Measurements from ENCODE around the gene CACUL1.

The CACUL1 gene

DNA sequence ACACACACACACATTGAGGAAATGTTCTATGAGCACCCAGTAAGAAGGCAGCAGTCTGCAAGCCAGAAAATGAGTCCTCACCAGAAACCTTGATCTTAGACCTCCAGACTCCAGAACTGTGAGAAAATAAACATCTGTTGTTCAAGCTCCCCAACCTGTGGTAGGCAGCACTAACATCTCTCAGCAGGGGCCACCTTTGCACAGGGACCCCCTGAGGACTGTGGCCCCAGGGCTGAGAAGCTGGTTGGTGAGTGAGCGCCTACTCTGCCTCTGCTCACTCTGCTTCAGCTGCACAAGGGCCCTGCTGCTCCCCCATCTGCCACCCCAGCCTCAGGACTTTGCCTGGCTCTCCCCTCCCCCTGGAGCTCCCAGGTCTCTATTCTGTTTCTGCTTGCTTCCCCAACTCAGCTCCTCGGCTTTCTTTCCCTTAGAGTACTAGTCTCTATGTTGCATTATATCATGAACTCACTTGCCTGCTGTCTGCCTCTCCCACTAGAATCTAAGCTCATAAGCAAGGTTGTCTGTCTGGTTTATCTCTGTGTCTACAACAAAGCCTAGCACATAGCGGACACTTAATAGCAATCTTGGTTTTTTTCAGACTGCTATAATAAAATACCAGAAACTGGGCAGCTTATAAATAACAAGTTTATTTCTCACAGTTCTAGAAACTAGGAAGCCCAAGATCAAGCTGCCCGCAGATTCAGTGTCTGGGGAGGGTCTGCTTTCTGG is 118.9 kb downstream of the CACUL1 start:
- no peak for DNase-seq

DNA sequence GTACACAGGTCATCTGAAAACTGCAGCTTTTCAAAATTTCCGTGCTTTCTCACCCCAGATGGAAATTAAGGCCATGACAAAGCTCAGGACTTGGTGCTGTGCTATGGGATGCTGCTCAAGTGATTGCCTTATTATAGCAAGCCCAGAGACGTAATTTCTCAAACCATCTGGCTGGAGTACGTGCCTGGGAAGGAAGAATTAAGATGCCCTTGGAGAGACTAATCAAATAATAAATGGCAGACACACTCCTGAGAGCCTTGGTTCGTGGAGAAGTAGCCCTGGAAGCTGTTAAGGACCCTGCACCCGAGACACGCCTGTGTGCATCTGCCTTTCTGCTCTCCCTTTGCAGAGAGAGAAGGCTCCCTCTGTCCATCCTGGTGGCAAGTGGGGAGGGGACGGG is 121.0 kb downstream of the CACUL1 start:
- no peak for DNase-seq

DNA sequence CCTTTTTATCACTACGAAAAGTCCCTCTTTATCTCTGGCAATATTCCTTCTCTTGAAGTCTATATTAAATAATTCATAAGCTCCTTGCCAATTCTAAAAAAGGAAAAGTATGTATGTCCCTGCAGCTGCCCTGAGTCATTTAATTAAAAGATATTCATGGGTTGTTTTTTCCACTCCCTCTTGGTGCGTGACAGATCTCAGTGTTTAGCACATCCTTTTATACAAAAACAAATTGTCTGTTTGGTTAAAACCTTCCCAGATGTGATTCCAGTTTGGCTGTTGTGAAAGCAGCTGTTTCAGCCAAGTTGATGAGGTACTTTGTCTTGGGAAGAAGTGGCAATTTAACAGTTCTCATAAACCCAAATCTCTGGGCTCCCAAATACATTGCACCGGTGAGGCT is 125.6 kb downstream of the CACUL1 start:
- no peak for DNase-seq

DNA sequence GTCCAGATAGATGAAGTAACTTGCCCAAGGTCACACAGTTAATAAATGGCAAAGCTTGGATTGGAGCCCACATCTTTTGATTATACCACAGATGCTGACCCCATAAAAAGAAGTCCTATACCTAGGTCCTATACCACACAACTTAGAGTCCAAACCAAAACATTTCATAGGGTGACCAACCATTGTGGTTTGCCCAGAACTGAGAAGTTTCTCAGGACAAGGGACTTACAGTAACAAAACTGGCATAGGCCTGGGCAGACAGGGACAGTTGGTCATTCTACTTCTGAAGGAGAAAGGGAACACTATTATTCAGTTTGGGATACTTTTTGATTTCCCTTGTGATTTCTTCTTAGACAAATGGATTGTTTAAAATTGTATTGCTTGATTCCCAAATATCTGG is 126.4 kb downstream of the CACUL1 start:
- DNase-seq, result no peak

DNA sequence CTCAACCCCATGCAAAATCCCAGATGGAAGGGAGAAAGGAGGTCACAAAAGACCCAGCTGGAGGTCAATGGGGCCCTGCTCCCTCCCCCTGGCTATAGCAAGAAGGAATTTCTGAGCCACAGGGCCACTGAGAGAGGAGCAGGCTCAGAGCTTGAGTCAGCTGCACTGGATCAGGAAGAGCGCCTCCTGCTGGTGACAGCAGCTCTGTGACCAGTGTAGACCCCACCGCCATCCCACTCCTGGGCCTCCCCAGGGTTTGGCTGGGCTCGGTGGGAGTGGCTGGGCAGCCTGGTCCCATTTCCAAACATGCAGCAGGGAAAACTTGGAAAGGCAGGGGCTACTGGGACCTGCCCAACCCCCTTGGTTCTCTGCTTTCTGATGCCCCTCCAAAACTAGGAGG is 127.8 kb downstream of the CACUL1 start:
- no peak for DNase-seq

Measured in NCI-H1436 treated with DMSO at 0.1 percent for 48 hours (cell line).